ENCODE measurements around the gene BABAM2. TPM values are rescaled to one million over a fixed set of nuclear protein-coding genes. Genes with fewer than 3 reads are reported as not detected.

The BABAM2 gene
- total RNA-seq, 1 experiment from 2014 or later: 43.5 TPM

GRCh38 chr2:27922842-27923241, 32.3 kb downstream of the BABAM2 start:
- H3K36me3 Mint-ChIP-seq (ENCODE audit: insufficient read depth, unreplicated experiment): peaks cover 11% of the 10 kb centered on the region
- CTCF ChIA-PET: no interaction called here
- DNase-seq: no peak
- intact Hi-C loops (cut with micrococcal nuclease; ENCODE audit: unreplicated experiment): loop anchor here (5.0 to 10.0 kb wide), 2 partner anchors 128 to 171 kb away; no protein-coding TSS in a partner anchor
- no TSS peak for BruUV-seq (replicated peaks)
- no peaks in the 10 kb centered on the region for H3K9me3 Mint-ChIP-seq (ENCODE audit: low read depth, unreplicated experiment)
- no peaks in the 10 kb centered on the region for H3K27me3 Mint-ChIP-seq (ENCODE audit: unreplicated experiment)
- peak overlapping the region; percentile 23 for H3K27ac Mint-ChIP-seq (ENCODE audit: unreplicated experiment)
- H3K4me3 Mint-ChIP-seq (ENCODE audit: low read depth, unreplicated experiment): no peak overlapping the region
- H3K4me1 Mint-ChIP-seq (ENCODE audit: low read depth, unreplicated experiment): peaks cover 26% of the 10 kb centered on the region
- no peak for TF ChIP-seq CTCF (IDR thresholded peaks at IDR 0.05; ENCODE audit: unreplicated experiment)

GRCh38 chr2:27925766-27926472, 35.4 kb downstream of the BABAM2 start:
- H3K9me3 Mint-ChIP-seq (ENCODE audit: low read depth, unreplicated experiment): no peaks in the 10 kb centered on the region
- BruUV-seq (replicated peaks): no TSS peak
- H3K27me3 Mint-ChIP-seq (ENCODE audit: unreplicated experiment): no peaks in the 10 kb centered on the region
- peaks cover 39% of the 10 kb centered on the region for H3K4me1 Mint-ChIP-seq (ENCODE audit: low read depth, unreplicated experiment)
- intact Hi-C loops (cut with micrococcal nuclease; ENCODE audit: unreplicated experiment): loop anchor here (10.0 kb wide), 1 partner anchor 131 kb away; no protein-coding TSS in a partner anchor
- no peak overlapping the region for H3K27ac Mint-ChIP-seq (ENCODE audit: unreplicated experiment)
- CTCF ChIA-PET: no interaction called here
- peaks cover 6% of the 10 kb centered on the region for H3K36me3 Mint-ChIP-seq (ENCODE audit: insufficient read depth, unreplicated experiment)
- DNase-seq: no peak
- no peak for TF ChIP-seq CTCF (IDR thresholded peaks at IDR 0.05; ENCODE audit: unreplicated experiment)
- no peak overlapping the region for H3K4me3 Mint-ChIP-seq (ENCODE audit: low read depth, unreplicated experiment)

GRCh38 chr2:27929916-27930486, 39.5 kb downstream of the BABAM2 start:
- BruUV-seq (replicated peaks): no TSS peak
- H3K27ac Mint-ChIP-seq (ENCODE audit: unreplicated experiment): peak overlapping the region; percentile 40

More at GRCh38 chr2:27929916-27930486, 39.5 kb downstream of the BABAM2 start:
- CTCF ChIA-PET: interaction anchor here (0.6 to 1.1 kb wide), 2 partner anchors 8 to 12 kb away, joined by 3 read pairs; no protein-coding TSS in a partner anchor
- Mint-ChIP-seq H3K36me3 (ENCODE audit: insufficient read depth, unreplicated experiment) (peaks cover 3% of the 10 kb centered on the region), H3K27me3 (ENCODE audit: unreplicated experiment) (no peaks in the 10 kb centered on the region), H3K4me1 (ENCODE audit: low read depth, unreplicated experiment) (peaks cover 56% of the 10 kb centered on the region), H3K4me3 (ENCODE audit: low read depth, unreplicated experiment) (peak overlapping the region; percentile 33), H3K9me3 (ENCODE audit: low read depth, unreplicated experiment) (no peaks in the 10 kb centered on the region)
- DNase-seq: no peak
- intact Hi-C loops (cut with micrococcal nuclease; ENCODE audit: unreplicated experiment): loop anchor here (5.0 to 10.0 kb wide), 2 partner anchors 135 to 467 kb away; no protein-coding TSS in a partner anchor
- no peak for TF ChIP-seq CTCF (IDR thresholded peaks at IDR 0.05; ENCODE audit: unreplicated experiment)
